Measurements from ENCODE around the gene PROM1.

PROM1 gene

GRCh38 chr4:15986907-15987306, 96.9 kb downstream of the PROM1 start:
- DNase-seq (ENCODE audit: low spot score): no peak

GRCh38 chr4:15983610-15984009, 100.2 kb downstream of the PROM1 start:
- DNase-seq (ENCODE audit: low spot score): no peak

GRCh38 chr4:15982842-15983524, 100.8 kb downstream of the PROM1 start:
- no peak for DNase-seq (ENCODE audit: low spot score)

GRCh38 chr4:15976456-15977447, 107.1 kb downstream of the PROM1 start:
- no peak for DNase-seq (ENCODE audit: low spot score)

GRCh38 chr4:15971068-15971801, 112.6 kb downstream of the PROM1 start:
- DNase-seq (ENCODE audit: low spot score): no peak

- DNase-seq (ENCODE audit: low spot score): no peak
Measured at GRCh38 chr4:15968551-15969300, 115.1 kb downstream of the PROM1 start.

GRCh38 chr4:15965325-15965724, 118.5 kb downstream of the PROM1 start:
- no peak for DNase-seq (ENCODE audit: low spot score)

- DNase-seq (ENCODE audit: low spot score): no peak
Measured at GRCh38 chr4:15964159-15964558, 119.7 kb downstream of the PROM1 start.

- no peak for DNase-seq (ENCODE audit: low spot score)
Measured at GRCh38 chr4:15963576-15963975, 120.2 kb downstream of the PROM1 start.

- DNase-seq (ENCODE audit: low spot score): no peak
Measured at GRCh38 chr4:15963001-15963451, 120.8 kb downstream of the PROM1 start, which contains the start of gene FGFBP2. TSS of gene FGFBP2 (minus strand) at chr4:15963175. CDS start at chr4:15963129, 46 bp downstream.

GRCh38 chr4:15961781-15962510, 121.9 kb downstream of the PROM1 start:
- DNase-seq (ENCODE audit: low spot score): no peak

- no peak for DNase-seq (ENCODE audit: low spot score)
Measured at GRCh38 chr4:15958562-15958961, 125.3 kb downstream of the PROM1 start.

GRCh38 chr4:15956179-15956850, 127.5 kb downstream of the PROM1 start:
- DNase-seq (ENCODE audit: low spot score): no peak

- DNase-seq (ENCODE audit: low spot score): no peak
Measured at GRCh38 chr4:15955670-15956069, 128.2 kb downstream of the PROM1 start.

GRCh38 chr4:15953625-15954024, 130.2 kb downstream of the PROM1 start:
- DNase-seq (ENCODE audit: low spot score): no peak

GRCh38 chr4:15951781-15952180, 132.0 kb downstream of the PROM1 start:
- no peak for DNase-seq (ENCODE audit: low spot score)

- DNase-seq (ENCODE audit: low spot score): no peak
Measured at GRCh38 chr4:15948826-15949225, 135.0 kb downstream of the PROM1 start.

GRCh38 chr4:15947684-15948083, 136.1 kb downstream of the PROM1 start:
- DNase-seq (ENCODE audit: low spot score): no peak

GRCh38 chr4:15945516-15945915, 138.3 kb downstream of the PROM1 start:
- no peak for DNase-seq (ENCODE audit: low spot score)

- no peak for DNase-seq (ENCODE audit: low spot score)
Measured at GRCh38 chr4:15944895-15945294, 138.9 kb downstream of the PROM1 start.
